ENCODE measurements around the gene NKRF. TPM values are rescaled to one million over a fixed set of nuclear protein-coding genes. Genes with fewer than 3 reads are reported as not detected.
A peak's percentile ranks its signal among the peaks of the same experiment; 100 is the strongest.

The NKRF gene
- total RNA-seq, 1 donor from 2014 or later: 6.1 TPM

DNA sequence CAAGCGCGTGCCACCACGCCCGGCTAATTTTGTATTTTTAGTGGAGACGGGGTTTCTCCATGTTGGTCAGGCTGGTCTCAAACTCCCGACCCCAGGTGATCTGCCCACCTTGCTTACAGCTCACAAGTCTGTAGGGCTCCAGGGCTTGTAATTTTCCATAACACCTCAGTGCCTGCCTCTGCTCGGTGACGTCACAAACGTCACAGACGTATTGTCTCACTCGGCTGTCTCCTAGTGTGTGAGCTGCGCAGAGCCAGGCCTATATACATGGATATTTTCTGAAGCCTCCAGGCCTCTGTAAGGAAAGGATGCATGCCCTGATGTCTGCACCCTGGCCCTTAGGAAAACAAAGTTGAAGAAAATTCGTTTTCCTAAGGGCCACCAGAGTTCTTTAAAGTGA lies 8.6 kb upstream of the NKRF start:
- no peak for DNase-seq (ENCODE audit: low read depth, low spot score)

DNA sequence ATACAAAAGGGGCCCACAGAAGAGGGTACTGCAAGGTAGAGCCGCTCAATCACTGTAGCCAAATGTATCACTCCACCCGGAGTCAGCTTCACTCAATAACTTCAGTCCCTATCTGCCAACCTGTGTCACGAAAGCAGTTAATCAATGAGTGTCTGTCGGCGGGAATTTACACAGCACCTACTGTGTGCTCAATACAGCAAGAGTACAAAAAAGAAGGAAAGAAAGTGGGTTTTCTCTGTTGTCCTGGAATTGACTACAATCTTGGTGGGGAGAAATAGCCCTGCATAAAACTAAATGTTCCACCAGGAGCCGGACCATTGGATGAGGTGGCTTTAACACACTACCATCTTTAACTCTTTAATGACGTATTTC lies 780 bp upstream of the NKRF start:
- DNase-seq (ENCODE audit: low read depth, low spot score): no peak

DNA sequence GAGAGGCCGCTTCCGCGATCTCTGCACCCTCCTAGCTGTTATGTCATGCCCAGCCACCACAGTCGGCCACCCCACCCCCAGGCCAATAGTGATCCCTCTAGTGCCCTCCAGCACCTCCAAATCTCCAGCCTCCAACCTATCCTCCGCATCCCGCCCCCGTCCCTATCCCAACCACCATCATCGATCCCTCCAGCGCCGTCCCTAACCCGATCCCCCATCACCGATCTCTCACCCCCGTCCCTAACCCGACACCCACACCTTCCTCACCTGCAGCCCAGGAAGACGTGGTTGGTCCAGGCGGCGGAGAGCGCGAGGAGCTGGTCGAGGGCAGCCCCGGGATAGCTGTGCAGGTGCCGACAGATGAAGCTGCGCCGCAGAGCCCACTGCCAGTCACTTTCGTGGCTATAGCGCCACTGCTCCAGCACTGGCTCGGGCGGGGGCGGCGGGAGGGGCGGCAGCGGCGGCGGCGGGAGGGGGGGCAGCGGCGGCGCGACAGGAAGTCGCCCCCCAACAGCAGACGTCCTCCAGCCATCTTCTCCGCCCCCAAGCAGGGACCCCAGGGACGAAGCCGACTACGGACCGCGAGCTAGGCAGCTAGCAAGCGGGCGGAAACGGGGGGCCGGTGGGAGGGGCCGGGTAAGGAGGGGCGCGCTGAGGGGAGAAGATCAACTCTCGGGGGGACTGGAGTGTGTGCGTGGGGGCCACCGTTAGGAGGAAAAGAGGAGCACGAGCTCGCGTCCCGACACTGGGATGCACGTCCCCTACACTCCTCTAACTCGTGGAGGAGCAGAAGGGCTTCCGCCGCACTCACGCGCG lies 552 bp downstream of the NKRF start:
- no peak for DNase-seq (ENCODE audit: low read depth, low spot score)

DNA sequence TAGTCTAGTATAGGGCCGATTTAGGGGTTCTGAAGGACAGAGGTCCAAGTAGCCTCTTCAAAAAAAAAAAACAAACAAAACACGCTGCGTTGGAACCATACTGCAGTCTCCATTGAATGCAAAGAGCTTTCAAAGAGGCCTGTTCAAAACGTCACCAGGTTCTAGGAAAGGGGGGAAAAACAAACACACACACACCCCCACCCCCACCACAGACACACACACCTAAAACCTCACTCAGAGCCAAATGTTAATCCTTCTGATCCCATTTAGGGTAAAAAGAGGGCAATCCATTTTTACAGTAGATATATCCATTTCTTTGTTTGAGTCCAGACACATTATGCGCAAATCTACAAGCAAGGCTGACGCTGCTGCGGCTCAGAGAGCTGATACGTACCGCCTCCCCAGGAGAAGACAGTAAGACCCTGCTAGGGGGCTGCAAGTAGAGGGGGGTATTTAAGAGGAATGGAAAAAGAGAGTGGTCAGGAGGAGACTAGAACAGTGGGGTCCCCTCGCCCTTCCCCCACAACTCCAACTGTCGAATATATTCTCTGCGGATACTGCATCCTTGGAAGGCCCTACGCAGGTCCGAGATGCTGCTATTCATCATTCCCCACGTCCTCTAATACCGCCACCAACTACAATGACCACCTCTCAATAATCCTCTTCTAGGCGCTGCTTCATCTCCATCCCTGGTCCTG lies 1.3 kb downstream of the NKRF start:
- no peak for DNase-seq (ENCODE audit: low read depth, low spot score)

DNA sequence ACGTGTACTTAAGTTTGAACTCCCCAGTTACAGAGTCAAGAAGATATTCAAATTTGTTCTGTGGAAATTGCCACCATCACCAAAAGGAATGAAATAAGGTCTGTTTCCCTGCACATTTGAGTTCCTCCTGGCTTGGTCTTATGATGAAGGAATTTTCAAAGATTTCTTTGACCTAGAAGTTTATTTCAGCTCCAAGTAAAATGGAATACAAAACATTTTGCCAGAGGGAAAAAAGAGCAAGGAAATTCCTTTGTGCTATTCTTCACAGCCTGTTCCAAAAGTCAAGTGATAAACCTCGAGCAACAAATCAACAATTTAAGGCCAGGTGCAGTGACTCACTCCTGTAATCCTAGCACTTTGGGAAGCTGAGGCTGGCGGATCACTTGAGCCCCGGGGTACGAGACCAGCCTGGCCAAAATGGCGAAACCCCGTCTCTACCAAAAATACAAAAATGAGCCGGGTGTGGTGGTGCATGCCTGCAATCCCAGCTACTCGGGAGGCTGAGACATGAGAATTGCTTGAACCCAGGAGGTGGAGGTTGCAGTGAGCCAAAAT lies 3.4 kb downstream of the NKRF start:
- DNase-seq (ENCODE audit: low read depth, low spot score): no peak

DNA sequence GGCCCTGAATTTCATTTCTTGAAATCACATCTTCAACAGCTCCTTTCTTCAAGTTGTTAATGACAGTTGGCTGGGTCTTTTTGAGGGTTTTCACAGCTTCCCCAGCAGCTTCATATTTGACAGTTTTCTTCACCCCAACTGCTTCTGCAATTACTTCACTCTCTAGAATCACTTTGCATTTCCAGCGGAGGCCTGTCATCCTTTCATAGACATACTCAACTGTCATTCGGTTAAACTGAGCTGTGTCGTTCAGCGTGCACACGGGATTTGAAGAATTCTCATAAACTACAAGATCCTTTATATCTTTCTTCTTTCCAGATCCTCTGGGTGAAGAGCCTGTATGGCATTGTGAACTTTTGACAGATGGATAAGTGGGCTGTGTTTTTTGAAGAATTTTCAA lies 16.4 kb downstream of the NKRF start:
- no peak for DNase-seq (ENCODE audit: low read depth, low spot score)

DNA sequence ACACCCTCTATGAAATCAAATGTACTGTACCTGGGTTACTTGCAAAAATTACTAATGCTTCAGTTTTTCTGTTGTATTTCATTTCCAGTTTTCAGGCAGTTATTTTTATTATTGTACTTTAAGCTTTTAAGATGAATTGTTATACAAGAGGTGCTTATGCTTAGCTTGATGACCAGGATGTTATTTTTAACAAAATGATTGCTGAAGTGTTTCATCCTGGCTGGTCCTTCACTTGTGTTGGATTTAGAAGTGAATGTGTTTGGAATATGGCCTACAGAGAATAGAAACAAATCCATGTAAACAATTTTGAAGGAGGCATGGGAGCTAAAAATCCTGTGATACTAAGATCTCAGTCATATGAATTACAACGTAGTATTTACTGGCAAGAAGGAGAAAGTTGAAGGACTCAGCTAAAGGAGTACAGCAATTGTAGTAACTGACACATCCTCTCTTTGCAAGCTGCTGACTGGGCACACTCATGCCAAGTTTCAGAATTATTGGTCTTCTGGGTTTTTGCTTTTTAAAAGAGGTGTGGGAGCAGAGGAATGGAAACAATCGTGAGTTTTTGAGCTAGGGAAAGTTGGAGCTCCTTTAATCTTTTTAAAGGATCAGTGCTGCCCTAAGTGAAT lies 22.7 kb downstream of the NKRF start:
- no peak for DNase-seq (ENCODE audit: low read depth, low spot score)

DNA sequence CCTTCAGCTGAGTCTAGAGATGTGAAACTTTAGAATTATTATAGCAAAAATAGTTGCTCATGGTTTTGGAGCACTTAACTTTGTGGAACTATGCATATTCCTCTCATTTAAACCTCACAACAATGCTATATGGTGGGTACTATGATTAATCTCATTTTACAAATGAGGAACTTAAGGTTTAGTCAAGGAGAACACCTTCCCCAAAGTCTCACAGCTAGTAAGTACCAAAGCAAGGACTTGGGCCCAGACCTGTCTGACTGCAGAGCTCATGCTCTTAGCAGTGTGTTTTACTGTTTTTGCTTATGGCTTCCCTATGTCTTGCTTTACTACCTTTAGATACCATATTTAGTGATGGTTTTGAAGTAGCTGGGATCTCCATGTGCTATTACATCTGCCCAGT lies 26.8 kb downstream of the NKRF start:
- DNase-seq (ENCODE audit: low read depth, low spot score): no peak

DNA sequence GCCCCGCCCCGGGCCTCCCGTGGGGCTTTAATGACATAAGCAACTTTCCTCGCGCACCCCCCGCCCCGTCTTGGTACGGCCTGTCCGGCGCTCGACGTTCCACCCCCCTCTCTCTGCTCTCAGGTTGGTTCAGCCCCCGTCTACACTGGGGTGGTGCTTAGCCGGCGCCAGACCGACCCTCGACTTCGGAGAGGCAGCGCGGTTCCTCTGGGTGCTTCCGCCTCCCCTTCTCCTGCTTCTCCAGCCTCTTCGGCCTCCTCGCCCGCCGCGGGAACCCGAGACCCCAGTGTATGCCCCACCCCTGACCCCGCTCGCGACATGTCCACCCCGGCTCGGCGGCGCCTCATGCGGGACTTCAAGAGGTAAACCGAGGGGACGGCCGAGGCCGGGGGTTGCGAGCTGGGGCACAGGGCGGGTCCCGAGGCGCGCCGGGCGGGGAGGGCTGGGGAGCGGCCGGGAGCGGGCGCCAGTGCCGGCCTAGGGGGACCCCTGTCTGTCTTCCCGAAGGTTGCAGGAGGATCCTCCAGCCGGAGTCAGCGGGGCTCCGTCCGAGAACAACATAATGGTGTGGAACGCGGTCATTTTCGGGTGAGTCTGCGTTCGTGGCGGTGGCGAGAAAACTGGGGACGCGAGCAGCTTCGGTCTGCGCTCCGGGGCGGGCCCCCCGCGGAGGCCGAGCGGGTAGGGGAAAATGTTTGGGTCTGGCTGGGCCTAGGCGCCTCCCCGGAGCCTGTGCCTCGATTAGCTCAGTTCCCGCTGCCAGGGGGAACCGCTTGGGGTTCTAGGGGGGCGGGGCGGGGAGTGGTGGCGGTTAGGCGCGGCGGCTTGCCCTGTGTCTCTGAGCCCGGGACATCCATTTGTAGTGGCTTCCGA lies 31.6 kb downstream of the NKRF start, which contains the start of gene UBE2A:
TSS of gene UBE2A (plus strand) at position 170 of the 873 bp plus-strand sequence. CDS start at position 319, 149 bp downstream.
- peak; percentile 72 for DNase-seq (ENCODE audit: low read depth, low spot score)

DNA sequence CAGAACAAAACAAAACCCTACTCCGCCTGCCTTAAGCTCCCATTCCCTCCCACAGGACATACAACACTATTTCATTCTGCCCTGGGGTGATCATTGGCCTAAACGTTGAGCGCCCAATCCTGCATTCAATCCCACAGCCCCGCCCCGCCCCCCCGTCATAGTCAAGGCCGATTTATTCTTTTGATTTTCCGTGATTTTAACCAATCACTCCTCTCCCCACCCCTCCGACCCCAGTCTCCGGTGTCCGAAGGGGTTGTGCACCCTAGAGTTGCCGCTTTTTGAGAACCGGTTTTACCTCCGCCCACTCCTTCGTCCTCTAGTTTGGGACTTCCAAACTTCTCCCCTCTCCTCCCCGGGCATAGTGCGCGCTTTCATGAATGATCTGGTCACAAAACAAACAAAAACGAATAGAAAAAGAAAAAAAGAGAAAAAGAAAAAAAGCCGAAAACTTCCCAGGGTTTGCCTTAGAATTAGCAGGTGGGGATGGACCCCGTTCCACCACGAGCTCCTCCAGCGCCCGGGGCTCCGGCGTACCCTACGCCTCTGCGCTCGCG lies 32.3 kb downstream of the NKRF start:
- no peak for DNase-seq (ENCODE audit: low read depth, low spot score)

DNA sequence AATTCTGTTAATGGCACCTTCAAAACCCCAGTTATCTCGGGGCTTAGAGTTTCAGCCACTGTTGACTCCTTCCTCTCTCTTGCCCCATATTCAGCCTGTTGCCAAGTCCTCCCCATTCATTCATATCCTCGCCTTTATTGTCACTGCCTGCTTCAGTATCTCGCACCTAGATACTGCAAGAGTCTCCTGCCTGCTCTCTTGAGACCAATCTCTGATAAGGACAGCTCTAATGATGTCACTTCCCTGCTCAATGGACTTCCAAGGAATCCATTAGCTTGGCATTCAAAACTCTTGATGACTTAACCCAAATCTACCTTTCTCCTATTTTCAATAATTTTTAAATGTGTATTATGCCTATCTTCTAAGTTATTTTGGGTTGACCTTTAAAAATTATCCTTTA lies 33.0 kb downstream of the NKRF start:
- DNase-seq (ENCODE audit: low read depth, low spot score): no peak

DNA sequence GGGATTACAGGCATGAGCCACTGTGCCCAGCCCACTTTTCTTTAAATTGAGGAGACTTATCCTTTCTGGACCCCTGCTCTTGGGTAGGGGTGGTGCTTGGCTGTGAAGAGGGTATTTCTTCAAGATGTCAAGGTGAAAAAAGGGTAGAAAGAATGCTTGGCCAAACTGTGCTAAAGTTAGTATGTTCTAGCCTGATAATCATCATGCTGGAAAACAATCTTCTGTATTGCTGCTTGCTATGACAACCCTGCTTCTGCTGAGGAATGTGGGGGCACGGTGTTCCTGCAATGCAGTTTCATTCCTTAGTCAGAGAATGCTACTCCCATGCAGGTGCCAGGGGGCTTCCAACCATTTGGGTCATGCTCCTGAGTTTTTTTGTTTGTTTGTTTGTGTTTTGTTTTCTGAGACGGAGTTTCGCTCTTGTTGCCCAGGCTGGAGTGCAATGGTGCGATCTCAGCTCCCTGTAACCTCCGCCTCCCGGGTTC lies 35.8 kb downstream of the NKRF start:
- no peak for DNase-seq (ENCODE audit: low read depth, low spot score)

DNA sequence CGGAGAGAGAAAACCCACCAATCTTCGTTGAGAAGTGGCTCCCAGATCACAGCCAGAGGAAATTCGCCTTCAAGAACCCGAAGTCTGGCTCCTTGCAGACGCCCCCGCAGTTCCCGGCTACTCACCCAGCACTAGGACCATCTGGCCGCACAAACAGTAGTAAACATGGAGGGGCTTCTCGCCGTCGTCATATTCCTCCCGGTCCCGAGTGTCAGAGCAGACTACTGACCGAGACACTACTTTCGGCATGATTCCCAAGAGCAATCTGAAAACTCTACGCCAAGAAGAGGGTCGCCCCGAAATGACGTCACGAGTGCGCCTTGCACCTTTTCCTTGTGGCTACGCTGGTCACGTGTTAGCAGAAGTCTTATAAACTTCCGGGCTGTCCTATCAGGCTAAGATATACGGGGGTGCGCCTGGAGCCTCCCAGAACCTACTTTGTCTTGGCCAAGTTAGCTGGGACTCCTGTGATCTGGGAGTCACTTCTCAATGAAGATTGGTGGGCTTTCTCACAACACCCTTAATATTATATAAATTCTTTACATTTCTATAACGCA lies 41.0 kb downstream of the NKRF start, which contains the start of gene STEEP1:
TSS of gene STEEP1 (minus strand) at position 303 of the 557 bp plus-strand sequence. CDS start at position 249, 54 bp downstream.
- DNase-seq (ENCODE audit: low read depth, low spot score): peak; percentile 78

DNA sequence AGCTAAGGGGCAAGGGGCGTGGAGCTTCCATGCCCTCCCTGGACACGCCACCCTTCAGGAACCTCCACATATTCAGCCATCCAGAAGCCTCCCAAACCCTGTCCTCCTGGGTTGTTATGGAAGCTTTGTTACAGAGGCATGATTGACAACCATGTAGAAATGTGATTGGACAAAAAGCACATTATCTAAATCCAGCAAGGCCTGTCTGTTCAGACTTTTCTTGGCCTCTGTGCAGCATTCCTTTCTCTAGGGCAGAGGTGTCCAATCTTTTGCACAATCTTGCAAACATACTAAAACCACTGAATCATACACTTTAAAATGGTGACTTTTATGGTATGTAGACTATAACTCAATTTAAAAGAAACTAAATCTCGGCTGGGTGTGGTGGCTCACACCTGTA lies 53.7 kb downstream of the NKRF start:
- no peak for DNase-seq (ENCODE audit: low read depth, low spot score)

DNA sequence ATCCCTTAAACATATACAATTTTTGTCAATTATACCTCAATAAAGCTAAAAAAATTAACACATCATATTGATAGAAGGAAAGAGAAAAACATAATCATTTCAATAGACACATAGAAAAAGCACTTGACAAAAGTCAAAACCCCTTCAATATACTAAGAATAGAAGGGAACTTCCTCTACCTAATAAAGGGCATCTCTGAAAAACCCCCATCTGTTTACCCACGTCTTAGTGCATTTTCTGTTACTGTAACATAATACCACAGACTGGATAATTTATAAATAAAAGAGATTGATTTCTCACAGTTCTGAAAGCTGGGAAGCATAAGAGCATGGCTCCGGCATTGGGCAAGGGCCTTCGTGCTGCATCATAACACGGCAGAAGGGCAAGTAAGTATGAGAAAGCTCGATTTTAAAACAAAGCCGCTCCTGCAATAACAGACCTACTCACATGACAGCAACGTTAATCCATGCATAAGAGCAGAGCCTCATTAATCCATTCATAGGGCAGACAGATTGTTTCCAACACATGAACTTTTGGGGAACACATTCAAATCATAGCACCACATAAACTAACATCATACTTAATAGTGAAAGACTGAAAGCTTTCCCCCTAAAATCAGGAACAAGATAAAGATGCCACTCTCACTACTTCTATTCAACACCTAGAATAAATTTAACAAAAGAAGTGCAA lies 56.8 kb downstream of the NKRF start:
- DNase-seq (ENCODE audit: low read depth, low spot score): no peak

DNA sequence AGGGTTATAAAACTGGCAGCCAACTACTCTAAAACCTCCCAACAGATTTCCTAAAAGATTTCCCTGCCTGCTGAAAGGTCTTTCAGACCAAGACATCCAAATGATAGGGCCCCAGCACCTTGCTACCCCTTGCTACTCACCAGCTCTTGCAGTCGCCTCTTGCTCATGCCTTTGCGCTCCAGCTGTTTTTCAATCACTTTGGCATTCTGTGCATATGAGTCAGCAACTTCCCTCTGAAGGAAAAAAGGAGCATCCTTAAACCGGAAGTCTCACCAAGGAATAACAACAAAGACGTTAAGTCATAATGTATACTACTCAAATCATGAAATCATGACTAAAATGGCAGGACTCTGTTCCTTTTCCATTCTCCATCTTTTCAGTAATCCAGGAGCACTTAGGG lies 65.0 kb downstream of the NKRF start:
- peak; percentile 29 for DNase-seq (ENCODE audit: low read depth, low spot score)

DNA sequence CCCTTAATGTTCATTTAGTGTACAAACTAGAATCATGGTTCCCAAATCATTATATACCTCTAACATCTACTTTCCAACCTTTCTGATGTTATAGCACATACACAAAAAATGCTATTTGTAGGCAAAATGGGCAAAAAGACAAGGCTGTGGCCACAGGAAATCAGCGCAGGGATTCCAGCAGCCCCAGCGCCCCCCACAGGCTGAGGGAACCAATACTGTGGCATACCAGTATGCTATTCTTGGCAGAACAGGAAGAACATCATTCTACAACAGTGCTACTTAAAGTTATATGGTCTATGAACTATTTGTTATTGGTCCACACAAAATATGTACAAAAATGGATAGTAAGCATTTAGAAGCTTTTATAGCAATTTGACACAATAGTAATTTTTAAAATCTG lies 66.4 kb downstream of the NKRF start:
- no peak for DNase-seq (ENCODE audit: low read depth, low spot score)

All from pulmonary artery endothelial cell (primary cell).